Natural killer cell (primary cell): Measurements from ENCODE around the gene CTSZ. TPM values are rescaled to one million over a fixed set of nuclear protein-coding genes. Genes with fewer than 3 reads are reported as not detected.

Experiments
- ATAC-seq, 3 donors: fragments of 150-1000 bp in 2 of 3; fragments of 200-7000 bp in 1 of 3; cut with Tn5 transposase; 1 replicate in 1 of 3; 2 replicates in 2 of 3; pipeline ENCODE4 v1.10.0; 2021; ENCODE audit warnings: mild to moderate bottlenecking in 2 of 3, moderate library complexity in 2 of 3
- DNase-seq, 2 donors: peaks; one replicate each; pipeline versions ENCODE4 v3.0.0 to v3.0.0-alpha.2; 2013 to 2021; ENCODE audit warnings: mixed read lengths in 1 of 2
- H3K27ac ChIP-seq: one replicate; pipeline ENCODE4 v1.5.1; 2013; ENCODE audit warnings: mild to moderate bottlenecking, low read length
- H3K27me3 ChIP-seq: one replicate; pipeline ENCODE4 v1.6.1; 2013; ENCODE audit warnings: low read length; ENCODE audit not compliant: control insufficient read depth, insufficient read depth
- H3K36me3 ChIP-seq: one replicate; pipeline ENCODE4 v1.6.1; 2013; ENCODE audit warnings: low read length; ENCODE audit not compliant: control insufficient read depth, insufficient read depth
- H3K4me1 ChIP-seq: one replicate; pipeline ENCODE4 v1.6.1; 2013; ENCODE audit warnings: low read length; ENCODE audit not compliant: control insufficient read depth, insufficient read depth
- H3K4me3 ChIP-seq: one replicate; pipeline ENCODE4 v1.5.1; 2013; ENCODE audit warnings: low read length
- H3K9me3 ChIP-seq: one replicate; pipeline ENCODE4 v1.6.1; 2013; ENCODE audit warnings: low read length; ENCODE audit not compliant: control insufficient read depth, insufficient read depth
- H3K27ac Mint-ChIP-seq, 2 donors: one replicate each; pipeline ENCODE4 v1.8.0; 2022; ENCODE audit warnings: mild to moderate bottlenecking in 2 of 2, mixed read lengths in 2 of 2, moderate library complexity in 1 of 2
- H3K27me3 Mint-ChIP-seq, 2 donors: one replicate each; pipeline ENCODE4 v1.8.0; 2022; ENCODE audit warnings: low read depth in 2 of 2, mixed read lengths in 2 of 2
- H3K36me3 Mint-ChIP-seq: one replicate; pipeline ENCODE4 v1.8.0; 2022; ENCODE audit warnings: mixed read lengths
- H3K4me1 Mint-ChIP-seq, 2 donors: one replicate each; pipeline ENCODE4 v1.8.0; 2022; ENCODE audit warnings: mixed read lengths in 2 of 2
- H3K4me3 Mint-ChIP-seq: one replicate; pipeline ENCODE4 v1.8.0; 2022; ENCODE audit warnings: mild to moderate bottlenecking, moderate library complexity, mixed read lengths
- H3K9me3 Mint-ChIP-seq, 2 donors: one replicate each; pipeline ENCODE4 v1.8.0; 2022; ENCODE audit warnings: mixed read lengths in 2 of 2
- CTCF ChIP-seq: fragments of 200-600 bp; IDR thresholded peaks from one replicate; pipeline ENCODE4 v1.8.0; 2022; ENCODE audit warnings: antibody characterized with exemption
- WGBS: methylation state at CpG from one replicate; pipeline ENCODE4 v1.1.7; 2013; ENCODE audit warnings: missing lambda C conversion rate; ENCODE audit not compliant: insufficient coverage; 5-methylcytosine and 5-hydroxymethylcytosine counted together
- intact Hi-C: fragments of 100-400 bp; cut with micrococcal nuclease; formaldehyde crosslinking; loops from one replicate; pipeline ENCODE4 v1.14.2; 2022
- total RNA-seq, 4 donors: library from RNA; stranded (reverse); fragments of 120-200 nt in 1 of 4; gene quantifications; one replicate each; pipeline versions ENCODE4 v1.2.3 to v1.2.4, GENCODE V29; 2013 to 2022

CTSZ gene
- total RNA-seq, 3 donors from 2014 or later (not counting 1 experiment from before 2014, with no cell fraction given) = 30.5 to 52.5 (median 42.3) TPM

- intact Hi-C loops = no loop called here
- Histone ChIP-seq H3K27me3 (no peaks in the 10 kb centered on the region), H3K9me3 (no peaks in the 10 kb centered on the region), H3K4me3 (no peak overlapping the region), H3K27ac (no peak overlapping the region), H3K36me3 (peaks cover 95% of the 10 kb centered on the region), H3K4me1 (no peaks in the 10 kb centered on the region)
- Mint-ChIP-seq H3K36me3 (peaks cover 27% of the 10 kb centered on the region), H3K9me3 (no peaks in the 10 kb centered on the region), H3K27me3 (no peaks in the 10 kb centered on the region), H3K4me3 (no peak overlapping the region), H3K27ac (peak overlapping the region in 1 of 2 donors; percentile 24), H3K4me1 (peaks cover 4% of the 10 kb centered on the region in 2 donors)
- 91% methylated on average over 8 of the region's 9 CpGs for WGBS
- TF ChIP-seq CTCF = no peak
- ATAC-seq (no peak), DNase-seq (no peak)
These were observed 15.3 kb downstream of the CTSZ start for GRCh38 chr20:58991715-58992114.

DNA sequence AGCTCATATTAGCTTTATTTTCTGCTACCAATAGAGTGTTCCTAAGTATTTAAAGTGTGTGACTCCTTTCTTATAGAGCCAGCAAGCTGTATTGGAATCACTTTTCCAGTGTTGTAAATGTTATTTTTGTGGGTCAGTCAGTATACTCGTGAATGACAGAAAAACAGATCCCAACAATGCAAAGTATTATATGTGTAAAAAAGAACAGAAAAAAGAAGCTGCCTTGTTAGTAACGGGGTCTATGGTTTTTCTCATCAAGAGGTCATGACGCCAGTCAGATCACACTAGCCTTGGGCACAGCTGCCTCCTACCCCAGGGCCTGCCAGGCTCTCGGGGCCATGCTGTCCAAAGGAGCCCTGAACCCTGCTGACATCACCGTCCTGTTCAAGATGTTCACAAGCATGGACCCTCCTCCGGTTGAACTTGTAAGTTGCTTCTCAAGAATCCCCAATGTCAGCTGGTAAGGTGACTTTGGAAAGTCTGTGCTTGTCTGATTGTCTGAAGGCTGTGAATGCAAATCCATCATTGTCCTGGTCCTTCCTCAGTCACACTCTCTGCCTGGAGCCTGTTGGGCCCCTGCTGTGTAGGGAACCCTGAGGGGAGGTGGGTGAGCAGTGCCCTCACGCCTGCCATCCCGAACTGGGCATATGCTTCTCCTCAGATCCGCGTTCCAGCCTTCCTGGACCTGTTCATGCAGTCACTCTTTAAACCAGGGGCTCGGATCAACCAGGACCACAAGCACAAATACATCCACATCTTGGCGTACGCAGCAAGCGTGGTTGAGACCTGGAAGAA is 16.2 kb downstream of the CTSZ start:
- Mint-ChIP-seq H3K27me3 (no peaks in the 10 kb centered on the region), H3K4me1 (peaks cover 4 to 6% of the 10 kb centered on the region in 2 donors), H3K4me3 (no peak overlapping the region), H3K27ac (peak overlapping the region in 1 of 2 donors; percentile 24), H3K9me3 (no peaks in the 10 kb centered on the region), H3K36me3 (peaks cover 30% of the 10 kb centered on the region)
- no peak for TF ChIP-seq CTCF
- Histone ChIP-seq H3K4me1 (no peaks in the 10 kb centered on the region), H3K27me3 (no peaks in the 10 kb centered on the region), H3K9me3 (no peaks in the 10 kb centered on the region), H3K4me3 (no peak overlapping the region), H3K36me3 (peaks cover 90% of the 10 kb centered on the region), H3K27ac (no peak overlapping the region)
- intact Hi-C loops = no loop called here
- 95% methylated on average over 10 of the region's 14 CpGs for WGBS
- DNase-seq = no peak
- ATAC-seq = no peak

- intact Hi-C loops = no loop called here
These were observed 17.9 kb downstream of the CTSZ start for GRCh38 chr20:58989196-58989595.

More at GRCh38 chr20:58989196-58989595, 17.9 kb downstream of the CTSZ start:
- Mint-ChIP-seq H3K4me3 (no peak overlapping the region), H3K4me1 (peaks cover 5 to 11% of the 10 kb centered on the region in 2 donors), H3K27ac (no peak overlapping the region), H3K27me3 (no peaks in the 10 kb centered on the region), H3K9me3 (no peaks in the 10 kb centered on the region), H3K36me3 (peaks cover 30% of the 10 kb centered on the region)
- Histone ChIP-seq H3K4me3 (no peak overlapping the region), H3K27ac (no peak overlapping the region), H3K27me3 (no peaks in the 10 kb centered on the region), H3K4me1 (peaks cover under 1% of the 10 kb centered on the region), H3K9me3 (no peaks in the 10 kb centered on the region), H3K36me3 (peaks cover 78% of the 10 kb centered on the region)
- 96% methylated on average over 10 of the region's 10 CpGs for WGBS
- no peak for TF ChIP-seq CTCF
- DNase-seq (no peak), ATAC-seq (no peak)
